ENCODE results near the gene STRIP2.

- TF ChIP-seq CTCF (IDR thresholded peaks at IDR 0.05 in 4 of 5, conservative IDR thresholded peaks at IDR 0.05 in 1 of 5) (no peak), POLR2A (IDR thresholded peaks at IDR 0.05) (no peak)
Measured at GRCh38 chr7:129412501-129412900, 21.7 kb upstream of the STRIP2 start.

All from gastrocnemius medialis (tissue), 4 donors.